SK-N-SH (cell line): ENCODE results near the gene CCDC188. TPM values are rescaled to one million over a fixed set of nuclear protein-coding genes. Genes with fewer than 3 reads are reported as not detected.
A peak's percentile ranks its signal among the peaks of the same experiment; 100 is the strongest.

Experiments
- CTCF ChIA-PET: fragments of 300-600, 350-600 bp; formaldehyde crosslinking; extraction: SDS; loops from one replicate; lab custom pipeline; 2021; lab: Yijun Ruan, JAX
- POLR2A ChIA-PET: fragments of 350-600 bp; sonication (Branson Sonifier 250); formaldehyde crosslinking; extraction: SDS; loops from one replicate; lab custom pipeline; 2020; ENCODE audit warnings: antibody characterized with exemption, inconsistent platforms; lab: Yijun Ruan, JAX
- DNase-seq: peaks from one replicate; pipeline ENCODE4 v3.0.0; 2012
- H2AFZ ChIP-seq: fragments of 200-600 bp; sonication (generic); 2 replicates; pipeline ENCODE4 v1.8.1; 2016; ENCODE audit warnings: antibody characterized with exemption, mild to moderate bottlenecking, low read depth
- H3F3A ChIP-seq: fragments of 200-600 bp; sonication (generic); replicated peaks from 2 replicates; pipeline ENCODE3; 2016; ENCODE audit warnings: antibody characterized with exemption, mild to moderate bottlenecking; ENCODE audit not compliant: insufficient read depth
- H3K27ac ChIP-seq, 2 experiments: fragments of 200-500 bp in 1 of 2; fragments of 200-600 bp in 1 of 2; sonication (Bioruptor generic) in 1 of 2; sonication (generic), shearing (Covaris generic) in 1 of 2; 2 replicates each; pipeline versions ENCODE4 v1.5.1 to v1.6.1; 2014 to 2016; ENCODE audit warnings: low read depth in 2 of 2, inconsistent platforms in 1 of 2, low read length in 1 of 2, mild to moderate bottlenecking in 1 of 2, mixed read lengths in 1 of 2
- H3K27me3 ChIP-seq: fragments of 200-600 bp; sonication (generic), shearing (Covaris generic); 2 replicates; pipeline ENCODE4 v1.6.1; 2016; ENCODE audit warnings: mixed run types; ENCODE audit not compliant: insufficient read depth
- H3K36me3 ChIP-seq, 2 experiments: fragments of 200-500 bp in 1 of 2; fragments of 200-600 bp in 1 of 2; sonication (Bioruptor generic) in 1 of 2; sonication (generic) in 1 of 2; replicated peaks in 1 of 2; 2 replicates each; pipeline versions ENCODE3 to v1.5.1; 2014 to 2016; ENCODE audit warnings: low read length in 1 of 2, mild to moderate bottlenecking in 1 of 2; ENCODE audit not compliant: insufficient read depth in 2 of 2, control insufficient read depth in 1 of 2
- H3K4me1 ChIP-seq, 2 experiments: fragments of 200-500 bp in 1 of 2; fragments of 200-600 bp in 1 of 2; sonication (Bioruptor generic) in 1 of 2; sonication (generic), shearing (Covaris generic) in 1 of 2; 2 replicates each; pipeline versions ENCODE4 v1.5.1 to v1.6.1; 2014 to 2016; ENCODE audit warnings: low read depth in 1 of 2, low read length in 1 of 2, mixed run types in 1 of 2; ENCODE audit not compliant: insufficient read depth in 2 of 2, control insufficient read depth in 1 of 2
- H3K4me2 ChIP-seq: fragments of 200-600 bp; sonication (generic), shearing (Covaris generic); 2 replicates; pipeline ENCODE4 v1.6.1; 2017; ENCODE audit warnings: mixed run types
- H3K4me3 ChIP-seq, 2 experiments: fragments of 200-500 bp in 1 of 2; fragments of 200-600 bp in 1 of 2; sonication (Bioruptor generic) in 1 of 2; sonication (generic), shearing (Covaris generic) in 1 of 2; 2 replicates each; pipeline versions ENCODE4 v1.5.1 to v1.8.1; 2014 to 2016; ENCODE audit warnings: low read depth in 2 of 2, inconsistent platforms in 1 of 2, low read length in 1 of 2, mild to moderate bottlenecking in 1 of 2, mixed read lengths in 1 of 2, moderate library complexity in 1 of 2
- H3K79me2 ChIP-seq: fragments of 200-600 bp; sonication (generic); 2 replicates; pipeline ENCODE4 v1.8.1; 2017; ENCODE audit warnings: mild to moderate bottlenecking; ENCODE audit not compliant: insufficient read depth
- H3K9ac ChIP-seq: fragments of 200-600 bp; sonication (generic); 2 replicates; pipeline ENCODE4 v1.6.1; 2017; ENCODE audit warnings: mixed run types
- H3K9me2 ChIP-seq: fragments of 200-600 bp; sonication (generic); 2 replicates; pipeline ENCODE4 v1.6.1; 2017; ENCODE audit warnings: mixed run types
- H3K9me3 ChIP-seq: fragments of 200-600 bp; sonication (generic); 2 replicates; pipeline ENCODE4 v1.6.1; 2017; ENCODE audit warnings: mixed run types, mild to moderate bottlenecking, moderate library complexity
- H4K20me1 ChIP-seq: fragments of 200-600 bp; sonication (generic); 2 replicates; pipeline ENCODE4 v1.6.1; 2017; ENCODE audit warnings: mild to moderate bottlenecking, mixed run types; ENCODE audit not compliant: insufficient read depth
- ELF1 ChIP-seq: IDR thresholded peaks from 2 replicates; pipeline ENCODE4 v1.4.0; 2012
- EZH2phosphoT487 ChIP-seq: fragments of 200-600 bp; sonication (generic); IDR thresholded peaks from 2 replicates; pipeline ENCODE4 v1.6.1; 2017; ENCODE audit warnings: low read depth, mixed run types, mild to moderate bottlenecking, antibody characterized with exemption, moderate library complexity, borderline replicate concordance
- FOXJ3 ChIP-seq: sonication (generic); formaldehyde crosslinking; IDR thresholded peaks from 2 replicates; pipeline ENCODE4 v1.5.1; 2020; ENCODE audit warnings: mild to moderate bottlenecking, missing genetic modification reagents
- MEF2A ChIP-seq: IDR thresholded peaks from 2 replicates; pipeline ENCODE4 v1.4.0; 2012; ENCODE audit warnings: low read depth, borderline replicate concordance
- MXI1 ChIP-seq: IDR thresholded peaks from 2 replicates; pipeline ENCODE4 v1.6.1; 2012; ENCODE audit warnings: mild to moderate bottlenecking, low read depth, low read length, improper control_type of control experiment
- RCOR1 ChIP-seq: fragments of 150-350 bp; IDR thresholded peaks from 2 replicates; pipeline ENCODE4 v1.6.1; 2017; ENCODE audit warnings: antibody characterized with exemption, low read length
- RXRA ChIP-seq: IDR thresholded peaks from 2 replicates; pipeline ENCODE4 v1.4.0; 2012; ENCODE audit warnings: low read depth, mild to moderate bottlenecking, borderline replicate concordance
- SMC3 ChIP-seq: IDR thresholded peaks from 2 replicates; pipeline ENCODE4 v1.6.1; 2012; ENCODE audit warnings: low read depth, low read length, improper control_type of control experiment
- YY1 ChIP-seq: IDR thresholded peaks from 2 replicates; pipeline ENCODE4 v1.4.0; 2012; ENCODE audit warnings: low read depth, mild to moderate bottlenecking
- WGBS: methylation state at CpG from one replicate; pipeline ENCODE4 v1.1.6; 2017; ENCODE audit warnings: low lambda C conversion rate; 5-methylcytosine and 5-hydroxymethylcytosine counted together
- polyA plus RNA-seq, 3 experiments: library from polyadenylated mRNA; depleted of rRNA; stranded (reverse); fragments of >200 nt; gene quantifications; 2 replicates each; pipeline ENCODE4 v1.2.3, GENCODE V29; 2012
- TF ChIP-seq, protein P1 (sequence below): IDR thresholded peaks from 2 replicates; pipeline ENCODE4 v1.4.0; 2012; ENCODE audit warnings: low read depth, borderline replicate concordance
- TF ChIP-seq, protein P2 (sequence below): IDR thresholded peaks from 2 replicates; pipeline ENCODE4; 2012
- TF ChIP-seq, protein P3 (sequence below): IDR thresholded peaks from 2 replicates; pipeline ENCODE4 v1.6.1; 2012; ENCODE audit warnings: mild to moderate bottlenecking, low read depth, low read length, moderate library complexity
- TF ChIP-seq, protein P4 (sequence below): fragments of 200-600 bp; sonication (generic); IDR thresholded peaks from 2 replicates; pipeline ENCODE4 v1.6.1; 2017; ENCODE audit warnings: antibody characterized with exemption, mild to moderate bottlenecking, moderate library complexity
- TF ChIP-seq, protein P5 (sequence below): fragments of 150-350 bp; IDR thresholded peaks from 2 replicates; pipeline ENCODE4 v1.6.1; 2017; ENCODE audit warnings: antibody characterized with exemption, low read length, low read depth, borderline replicate concordance
- TF ChIP-seq, protein P6 (sequence below): fragments of 150-350 bp; IDR thresholded peaks from 2 replicates; pipeline ENCODE4 v1.6.1; 2016; ENCODE audit warnings: mild to moderate bottlenecking, low read depth, low read length

Gene CCDC188
- polyA plus RNA-seq, 1 of the 3 experiments (the other 2 are of a cell fraction), result 21.1 TPM

DNA sequence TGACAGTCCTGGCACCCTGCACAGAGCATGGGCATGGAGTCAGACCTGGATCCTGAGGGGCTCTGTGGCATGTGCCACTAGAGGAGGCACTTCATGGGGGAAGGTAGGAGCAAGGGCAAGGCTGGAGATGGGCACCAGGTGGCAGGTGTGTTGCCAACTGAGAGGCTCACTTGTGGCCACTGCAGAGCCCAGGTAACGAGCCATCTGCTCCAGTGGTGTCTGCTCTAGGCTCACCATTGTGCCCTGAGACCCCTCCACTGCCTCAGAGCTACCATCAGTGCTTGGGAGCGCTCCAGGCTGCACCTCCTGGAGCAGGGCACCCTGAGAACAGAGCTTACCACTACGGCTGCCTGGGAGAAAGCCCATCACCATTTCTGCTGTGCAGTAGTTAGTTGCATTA is 20.5 kb downstream of the CCDC188 start:
- Histone ChIP-seq H3K27ac (peak overlapping the region; percentile 75 to 83; a peak in 3 of 4 replicates), H3K4me3 (peak overlapping the region in 1 of 2 experiments; percentile 95; a peak in 2 of 4 replicates), H2AFZ (no peak overlapping the region; the same call in 1 of the 2 replicates), H3K9me2 (no peaks in the 10 kb centered on the region), H3K9ac (no peak overlapping the region), H3K36me3 (peaks cover 0 to 31% of the 10 kb centered on the region in 2 experiments), H3K4me2 (peak overlapping the region; percentile 92; the same call in 1 of the 2 replicates), H3K4me1 (peaks cover 0 to 33% of the 10 kb centered on the region in 2 experiments; a peak in 1 of 4 replicates), H4K20me1 (peaks cover 24% of the 10 kb centered on the region), H3K27me3 (no peaks in the 10 kb centered on the region), H3K79me2 (peaks cover 36% of the 10 kb centered on the region), H3F3A (peaks cover 18% of the 10 kb centered on the region), H3K9me3 (no peaks in the 10 kb centered on the region)
- ChIA-PET CTCF (interaction anchor here (0.7 to 2.2 kb wide), 6 partner anchors 10 to 191 kb away, joined by 3 to 8 read pairs (median 3); partner anchors contain the start of gene TRMT2A), POLR2A (interaction anchor here (0.6 to 1.9 kb wide), 4 partner anchors 11 to 373 kb away, joined by 3 to 5 read pairs (median 4); partner anchors contain the start of gene TRMT2A)
- 100% methylated on average over 1 of the region's 3 CpGs for WGBS
- DNase-seq, result no peak
- no peak for TF ChIP-seq RCOR1
- no peak for TF ChIP-seq ELF1
- TF ChIP-seq EZH2phosphoT487, result no peak
- TF ChIP-seq, protein P1, sequence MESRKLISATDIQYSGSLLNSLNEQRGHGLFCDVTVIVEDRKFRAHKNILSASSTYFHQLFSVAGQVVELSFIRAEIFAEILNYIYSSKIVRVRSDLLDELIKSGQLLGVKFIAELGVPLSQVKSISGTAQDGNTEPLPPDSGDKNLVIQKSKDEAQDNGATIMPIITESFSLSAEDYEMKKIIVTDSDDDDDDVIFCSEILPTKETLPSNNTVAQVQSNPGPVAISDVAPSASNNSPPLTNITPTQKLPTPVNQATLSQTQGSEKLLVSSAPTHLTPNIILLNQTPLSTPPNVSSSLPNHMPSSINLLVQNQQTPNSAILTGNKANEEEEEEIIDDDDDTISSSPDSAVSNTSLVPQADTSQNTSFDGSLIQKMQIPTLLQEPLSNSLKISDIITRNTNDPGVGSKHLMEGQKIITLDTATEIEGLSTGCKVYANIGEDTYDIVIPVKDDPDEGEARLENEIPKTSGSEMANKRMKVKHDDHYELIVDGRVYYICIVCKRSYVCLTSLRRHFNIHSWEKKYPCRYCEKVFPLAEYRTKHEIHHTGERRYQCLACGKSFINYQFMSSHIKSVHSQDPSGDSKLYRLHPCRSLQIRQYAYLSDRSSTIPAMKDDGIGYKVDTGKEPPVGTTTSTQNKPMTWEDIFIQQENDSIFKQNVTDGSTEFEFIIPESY, result no peak
- TF ChIP-seq FOXJ3 (CRISPR knock-in tag), result no peak
- TF ChIP-seq MXI1, result no peak
- TF ChIP-seq, protein P2, sequence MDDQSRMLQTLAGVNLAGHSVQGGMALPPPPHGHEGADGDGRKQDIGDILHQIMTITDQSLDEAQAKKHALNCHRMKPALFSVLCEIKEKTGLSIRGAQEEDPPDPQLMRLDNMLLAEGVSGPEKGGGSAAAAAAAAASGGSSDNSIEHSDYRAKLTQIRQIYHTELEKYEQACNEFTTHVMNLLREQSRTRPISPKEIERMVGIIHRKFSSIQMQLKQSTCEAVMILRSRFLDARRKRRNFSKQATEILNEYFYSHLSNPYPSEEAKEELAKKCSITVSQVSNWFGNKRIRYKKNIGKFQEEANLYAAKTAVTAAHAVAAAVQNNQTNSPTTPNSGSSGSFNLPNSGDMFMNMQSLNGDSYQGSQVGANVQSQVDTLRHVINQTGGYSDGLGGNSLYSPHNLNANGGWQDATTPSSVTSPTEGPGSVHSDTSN, result no peak
- TF ChIP-seq SMC3, result no peak
- TF ChIP-seq RXRA, result no peak
- no peak for TF ChIP-seq YY1
- TF ChIP-seq, protein P3, sequence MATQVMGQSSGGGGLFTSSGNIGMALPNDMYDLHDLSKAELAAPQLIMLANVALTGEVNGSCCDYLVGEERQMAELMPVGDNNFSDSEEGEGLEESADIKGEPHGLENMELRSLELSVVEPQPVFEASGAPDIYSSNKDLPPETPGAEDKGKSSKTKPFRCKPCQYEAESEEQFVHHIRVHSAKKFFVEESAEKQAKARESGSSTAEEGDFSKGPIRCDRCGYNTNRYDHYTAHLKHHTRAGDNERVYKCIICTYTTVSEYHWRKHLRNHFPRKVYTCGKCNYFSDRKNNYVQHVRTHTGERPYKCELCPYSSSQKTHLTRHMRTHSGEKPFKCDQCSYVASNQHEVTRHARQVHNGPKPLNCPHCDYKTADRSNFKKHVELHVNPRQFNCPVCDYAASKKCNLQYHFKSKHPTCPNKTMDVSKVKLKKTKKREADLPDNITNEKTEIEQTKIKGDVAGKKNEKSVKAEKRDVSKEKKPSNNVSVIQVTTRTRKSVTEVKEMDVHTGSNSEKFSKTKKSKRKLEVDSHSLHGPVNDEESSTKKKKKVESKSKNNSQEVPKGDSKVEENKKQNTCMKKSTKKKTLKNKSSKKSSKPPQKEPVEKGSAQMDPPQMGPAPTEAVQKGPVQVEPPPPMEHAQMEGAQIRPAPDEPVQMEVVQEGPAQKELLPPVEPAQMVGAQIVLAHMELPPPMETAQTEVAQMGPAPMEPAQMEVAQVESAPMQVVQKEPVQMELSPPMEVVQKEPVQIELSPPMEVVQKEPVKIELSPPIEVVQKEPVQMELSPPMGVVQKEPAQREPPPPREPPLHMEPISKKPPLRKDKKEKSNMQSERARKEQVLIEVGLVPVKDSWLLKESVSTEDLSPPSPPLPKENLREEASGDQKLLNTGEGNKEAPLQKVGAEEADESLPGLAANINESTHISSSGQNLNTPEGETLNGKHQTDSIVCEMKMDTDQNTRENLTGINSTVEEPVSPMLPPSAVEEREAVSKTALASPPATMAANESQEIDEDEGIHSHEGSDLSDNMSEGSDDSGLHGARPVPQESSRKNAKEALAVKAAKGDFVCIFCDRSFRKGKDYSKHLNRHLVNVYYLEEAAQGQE, result no peak
- TF ChIP-seq, protein P4, sequence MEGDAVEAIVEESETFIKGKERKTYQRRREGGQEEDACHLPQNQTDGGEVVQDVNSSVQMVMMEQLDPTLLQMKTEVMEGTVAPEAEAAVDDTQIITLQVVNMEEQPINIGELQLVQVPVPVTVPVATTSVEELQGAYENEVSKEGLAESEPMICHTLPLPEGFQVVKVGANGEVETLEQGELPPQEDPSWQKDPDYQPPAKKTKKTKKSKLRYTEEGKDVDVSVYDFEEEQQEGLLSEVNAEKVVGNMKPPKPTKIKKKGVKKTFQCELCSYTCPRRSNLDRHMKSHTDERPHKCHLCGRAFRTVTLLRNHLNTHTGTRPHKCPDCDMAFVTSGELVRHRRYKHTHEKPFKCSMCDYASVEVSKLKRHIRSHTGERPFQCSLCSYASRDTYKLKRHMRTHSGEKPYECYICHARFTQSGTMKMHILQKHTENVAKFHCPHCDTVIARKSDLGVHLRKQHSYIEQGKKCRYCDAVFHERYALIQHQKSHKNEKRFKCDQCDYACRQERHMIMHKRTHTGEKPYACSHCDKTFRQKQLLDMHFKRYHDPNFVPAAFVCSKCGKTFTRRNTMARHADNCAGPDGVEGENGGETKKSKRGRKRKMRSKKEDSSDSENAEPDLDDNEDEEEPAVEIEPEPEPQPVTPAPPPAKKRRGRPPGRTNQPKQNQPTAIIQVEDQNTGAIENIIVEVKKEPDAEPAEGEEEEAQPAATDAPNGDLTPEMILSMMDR, result no peak
- TF ChIP-seq, protein P5, sequence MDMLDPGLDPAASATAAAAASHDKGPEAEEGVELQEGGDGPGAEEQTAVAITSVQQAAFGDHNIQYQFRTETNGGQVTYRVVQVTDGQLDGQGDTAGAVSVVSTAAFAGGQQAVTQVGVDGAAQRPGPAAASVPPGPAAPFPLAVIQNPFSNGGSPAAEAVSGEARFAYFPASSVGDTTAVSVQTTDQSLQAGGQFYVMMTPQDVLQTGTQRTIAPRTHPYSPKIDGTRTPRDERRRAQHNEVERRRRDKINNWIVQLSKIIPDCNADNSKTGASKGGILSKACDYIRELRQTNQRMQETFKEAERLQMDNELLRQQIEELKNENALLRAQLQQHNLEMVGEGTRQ, result no peak
- no peak for TF ChIP-seq MEF2A
- TF ChIP-seq, protein P6, sequence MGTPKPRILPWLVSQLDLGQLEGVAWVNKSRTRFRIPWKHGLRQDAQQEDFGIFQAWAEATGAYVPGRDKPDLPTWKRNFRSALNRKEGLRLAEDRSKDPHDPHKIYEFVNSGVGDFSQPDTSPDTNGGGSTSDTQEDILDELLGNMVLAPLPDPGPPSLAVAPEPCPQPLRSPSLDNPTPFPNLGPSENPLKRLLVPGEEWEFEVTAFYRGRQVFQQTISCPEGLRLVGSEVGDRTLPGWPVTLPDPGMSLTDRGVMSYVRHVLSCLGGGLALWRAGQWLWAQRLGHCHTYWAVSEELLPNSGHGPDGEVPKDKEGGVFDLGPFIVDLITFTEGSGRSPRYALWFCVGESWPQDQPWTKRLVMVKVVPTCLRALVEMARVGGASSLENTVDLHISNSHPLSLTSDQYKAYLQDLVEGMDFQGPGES, result no peak
